ENCODE data around the gene TBL1XR1. TPM values are rescaled to one million over a fixed set of nuclear protein-coding genes. Genes with fewer than 3 reads are reported as not detected.

TBL1XR1 gene
- total and polyA plus RNA-seq, 2 of the 8 experiments (the other 6 are each of a cell fraction or from before 2014, with no cell fraction given): 28.1 to 147 TPM

DNA sequence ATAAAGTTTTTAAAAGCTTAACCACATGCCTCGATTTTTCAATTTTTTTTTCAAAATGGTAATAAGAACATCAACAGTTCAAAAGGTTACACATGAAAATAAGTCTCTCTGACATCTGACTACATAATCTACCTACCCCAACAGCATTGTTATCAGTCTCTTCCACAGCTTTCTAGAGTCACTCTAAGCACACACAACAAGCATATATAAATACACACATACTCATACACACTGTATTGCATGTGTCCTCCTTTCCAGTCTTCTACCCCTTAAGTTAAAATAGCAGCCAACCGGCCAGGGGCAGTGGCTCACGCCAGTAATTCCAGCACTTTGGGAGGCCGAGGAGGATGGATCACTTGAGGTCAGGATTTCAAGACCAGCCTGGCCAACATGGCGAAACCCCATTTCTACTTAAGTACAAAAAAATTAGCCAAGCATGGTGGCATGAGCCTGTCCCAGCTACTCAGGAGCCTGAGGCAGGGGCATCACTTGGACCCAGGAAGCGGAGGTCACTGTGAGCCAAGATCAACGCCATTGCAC, 12.2 kb downstream of the TBL1XR1 start:
- DNase-seq (ENCODE audit: low read depth in 1 of 2, low spot score in 2 of 2): no peak
- peaks cover 24 to 25% of the 10 kb centered on the region in 2 experiments for H4K20me1 ChIP-seq (replicated peaks in 1 of 2; ENCODE audit: control insufficient read depth in 1 of 2, insufficient read depth in 2 of 2, low read length in 2 of 2)
- TF ChIP-seq TCF12 (IDR thresholded peaks at IDR 0.05; ENCODE audit: low read depth, low read length) (no peak), KDM5A (IDR thresholded peaks at IDR 0.05; ENCODE audit: low read length) (no peak), KDM4A (IDR thresholded peaks at IDR 0.05; ENCODE audit: low read depth, low read length, severe bottlenecking) (no peak), BRCA1 (IDR thresholded peaks at IDR 0.05; ENCODE audit: low read depth, low read length) (no peak), PHF8 (conservative IDR thresholded peaks at IDR 0.05; ENCODE audit: low read depth, low read length) (no peak), SIX5 (IDR thresholded peaks at IDR 0.05; ENCODE audit: low read depth, low read length) (no peak), NRF1 (IDR thresholded peaks at IDR 0.05; ENCODE audit: low read depth, low read length) (no peak), CREB1 (IDR thresholded peaks at IDR 0.05) (no peak), EGR1 (IDR thresholded peaks at IDR 0.05; ENCODE audit: borderline replicate concordance, low read depth, low read length) (no peak), RAD21 (IDR thresholded peaks at IDR 0.05 in 1 of 2, conservative IDR thresholded peaks at IDR 0.05 in 1 of 2; ENCODE audit: low read depth in 2 of 2, low read length in 2 of 2) (no peak), SIN3A (conservative IDR thresholded peaks at IDR 0.05 in 1 of 2, IDR thresholded peaks at IDR 0.05 in 1 of 2; ENCODE audit: low read depth in 1 of 2, low read length in 2 of 2) (no peak), NANOG (IDR thresholded peaks at IDR 0.05; ENCODE audit: insufficient read depth, low read depth, low read length, poor library complexity, severe bottlenecking) (no peak), FOSL1 (IDR thresholded peaks at IDR 0.05; ENCODE audit: insufficient read depth, low read depth, low read length) (no peak)

More for the DNA sequence above, 12.2 kb downstream of the TBL1XR1 start:
- no peak overlapping the region for H3K56ac ChIP-seq (replicated peaks; ENCODE audit: insufficient read length, low read depth, low read length)
- H3K4ac ChIP-seq (replicated peaks; ENCODE audit: insufficient read length, low read depth, low read length): no peak overlapping the region
- POLR2A ChIA-PET (ENCODE audit: partially characterized antibody): interaction anchor here (0.6 to 3.0 kb wide), 2 partner anchors 10 to 1846 kb away, joined by 3 to 19 read pairs; no protein-coding TSS in a partner anchor
- H2BK12ac ChIP-seq (ENCODE audit: low read depth, low read length): no peak overlapping the region
- no peak overlapping the region for H2AK5ac ChIP-seq (ENCODE audit: low read depth, low read length)
- peaks cover 89 to 100% of the 10 kb centered on the region in 2 experiments for H3K79me2 ChIP-seq (ENCODE audit: control insufficient read depth in 1 of 2, insufficient read depth in 2 of 2, low read length in 2 of 2)
- FAIRE-seq: no peak
- no peak overlapping the region for H4K5ac ChIP-seq (ENCODE audit: insufficient read length, low read depth, low read length)
- no peak overlapping the region for H3K27ac ChIP-seq (ENCODE audit: low read depth, low read length)
- H2BK15ac ChIP-seq (ENCODE audit: low read length): no peak overlapping the region
- H2BK5ac ChIP-seq (ENCODE audit: low read depth, low read length): no peak overlapping the region
- H3K14ac ChIP-seq (ENCODE audit: insufficient read length): no peak overlapping the region
- H3K27me3 ChIP-seq (replicated peaks in 1 of 4; ENCODE audit: control insufficient read depth in 3 of 4, extremely low read depth in 1 of 4, insufficient read depth in 3 of 4, low read length in 3 of 4): no peaks in the 10 kb centered on the region
- H3K4me3 ChIP-seq (ENCODE audit: extremely low read depth in 1 of 4, insufficient read depth in 2 of 4, low read depth in 3 of 4, low read length in 4 of 4): no peak overlapping the region
- H4K8ac ChIP-seq (ENCODE audit: extremely low read depth, insufficient read depth, low read length): no peak overlapping the region
- CTCF ChIA-PET (ENCODE audit: partially characterized antibody): interaction anchor here (0.6 to 1.3 kb wide), 5 partner anchors 10 to 318 kb away, joined by 3 to 4 read pairs (median 3); no protein-coding TSS in a partner anchor
- no peak overlapping the region for H3K18ac ChIP-seq (ENCODE audit: extremely low read depth, low read length)
- no peaks in the 10 kb centered on the region for H3K9me3 ChIP-seq (ENCODE audit: insufficient read depth in 2 of 2, low read depth in 1 of 2, low read length in 1 of 2)
- no peak overlapping the region for H4K91ac ChIP-seq (replicated peaks; ENCODE audit: insufficient read length, low read length)
- H3K4me2 ChIP-seq (ENCODE audit: insufficient read depth in 1 of 2, low read depth in 2 of 2, low read length in 2 of 2): no peak overlapping the region
- peaks cover 0 to 2% (median under 1%) of the 10 kb centered on the region in 4 experiments; a peak in 3 of 7 replicates for H3K4me1 ChIP-seq (replicated peaks in 1 of 4; ENCODE audit: control insufficient read depth in 3 of 4, insufficient read depth in 4 of 4, low read length in 3 of 4)
- H3K9ac ChIP-seq (replicated peaks in 1 of 4; ENCODE audit: extremely low read depth in 1 of 4, low read depth in 3 of 4, low read length in 3 of 4): no peak overlapping the region
- no peak overlapping the region for H2BK120ac ChIP-seq (replicated peaks; ENCODE audit: low read depth, low read length)
- 85% methylated on average over 7 of the region's 7 CpGs; no CpG with 5 or more reads in 1 of the 2 experiments for WGBS, 2 experiments (ENCODE audit: extremely low coverage in 1 of 2, insufficient coverage in 1 of 2, insufficient read length in 1 of 2, insufficient replicate concordance in 2 of 2, low coverage in 1 of 2, low lambda C conversion rate in 2 of 2, missing lambda C conversion rate in 1 of 2)
- no peak overlapping the region for H2AFZ ChIP-seq (ENCODE audit: low read length)
- H3K79me1 ChIP-seq (ENCODE audit: low read depth, low read length): no peaks in the 10 kb centered on the region; the same call in 1 of the 2 replicates
- H3K23me2 ChIP-seq (ENCODE audit: low read depth, low read length): no peaks in the 10 kb centered on the region
- H2BK20ac ChIP-seq (ENCODE audit: low read length): no peak overlapping the region
- H3K36me3 ChIP-seq (ENCODE audit: control insufficient read depth in 2 of 4, insufficient read depth in 4 of 4, low read length in 3 of 4): no peaks in the 10 kb centered on the region
- no peak overlapping the region for H3K23ac ChIP-seq (ENCODE audit: insufficient read length)

Measured in H1 (cell line).